HG02798 (cell line): ENCODE results near the gene TBL1X.

Experiments used
- ATAC-seq: cut with Tn5 transposase; IDR thresholded peaks from one replicate; pipeline ENCODE4 v1.9.1; 2021; ENCODE audit warnings: mild to moderate bottlenecking; ENCODE audit not compliant: unreplicated experiment, poor library complexity

Gene TBL1X

DNA sequence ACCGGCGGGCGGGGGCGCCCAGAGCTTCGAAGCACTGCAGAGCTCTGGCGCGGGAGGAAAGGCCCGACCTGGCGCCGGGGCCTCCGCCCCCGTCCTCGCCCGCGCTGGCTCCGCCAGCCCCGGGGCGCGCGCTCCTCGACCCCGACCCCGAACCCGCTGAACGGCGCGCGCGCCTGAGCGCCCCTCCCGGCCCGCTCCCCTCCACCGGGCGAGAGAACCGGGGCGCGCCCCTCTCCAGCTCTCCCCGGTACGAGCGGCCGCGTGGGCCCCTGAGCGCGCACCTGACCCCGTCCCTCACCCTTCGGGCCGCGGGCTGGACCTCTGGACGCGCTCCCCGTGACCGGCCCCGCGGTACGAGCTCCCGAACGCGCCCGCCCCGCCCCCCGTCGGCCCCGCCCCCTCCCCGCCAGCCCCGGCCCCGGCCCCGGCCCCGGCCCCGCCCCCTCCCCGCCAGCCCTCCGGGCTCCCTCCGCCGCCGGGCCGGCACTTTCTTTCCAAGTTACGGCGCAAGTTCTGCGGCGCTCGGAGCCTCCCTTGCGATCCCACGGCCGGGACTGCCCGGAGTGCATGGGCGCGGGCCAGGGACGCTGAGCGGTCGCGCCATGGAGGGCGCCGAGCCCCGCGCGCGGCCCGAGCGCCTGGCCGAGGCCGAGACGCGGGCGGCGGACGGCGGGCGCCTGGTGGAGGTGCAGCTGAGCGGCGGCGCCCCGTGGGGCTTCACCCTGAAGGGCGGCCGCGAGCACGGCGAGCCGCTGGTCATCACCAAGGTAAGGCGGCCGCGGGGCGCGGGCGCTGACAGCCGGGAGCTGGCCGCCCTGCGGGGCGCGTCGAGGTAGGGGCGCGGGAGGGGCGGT is 321.3 kb downstream of the TBL1X start, which contains the start of gene SHROOM2:
Gene SHROOM2 (plus strand): TSS at position 486 of the 854 bp plus-strand sequence. CDS start 117 bp downstream, at position 603.
- ATAC-seq: no peak

DNA sequence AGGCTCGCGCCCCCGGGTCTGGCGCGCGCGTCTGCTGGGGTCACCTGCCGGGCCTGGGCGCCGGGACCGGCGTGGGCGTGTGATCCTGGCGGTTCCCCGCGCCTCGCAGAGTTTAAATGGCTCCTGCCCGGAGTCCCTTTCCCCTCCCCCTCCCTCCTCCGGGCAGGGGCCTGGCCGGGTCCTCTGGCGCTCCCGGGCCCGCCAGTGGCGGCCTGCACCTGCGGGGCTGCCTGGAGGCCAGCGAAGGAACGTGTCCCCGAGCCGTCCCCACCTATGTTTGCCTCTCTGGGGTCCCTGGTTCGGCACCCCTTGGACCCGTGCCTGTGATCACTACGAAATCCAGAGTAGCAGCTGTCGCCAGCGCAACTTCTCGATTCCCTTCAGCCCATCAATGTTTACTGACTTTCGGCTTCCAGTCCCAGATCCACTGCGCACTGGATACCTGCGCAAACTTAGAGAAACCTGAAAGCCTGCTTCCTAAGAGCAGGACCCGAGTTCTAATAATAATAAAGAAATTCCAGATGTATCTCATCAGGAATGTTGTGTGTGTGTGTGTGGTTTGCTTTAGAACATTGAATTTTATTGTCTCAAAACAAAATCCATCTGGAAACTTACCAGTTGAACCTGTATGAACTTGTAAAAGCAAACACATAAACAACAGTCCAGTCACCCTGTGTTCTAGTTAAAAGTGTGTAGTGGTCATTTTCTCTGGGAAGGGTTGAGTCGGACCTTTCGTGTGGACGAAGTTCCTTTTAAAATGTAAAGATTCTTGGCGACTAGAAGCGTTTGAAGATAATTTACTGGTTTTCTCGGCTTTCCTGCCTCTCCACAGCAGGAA is 322.2 kb downstream of the TBL1X start:
- no peak for ATAC-seq

DNA sequence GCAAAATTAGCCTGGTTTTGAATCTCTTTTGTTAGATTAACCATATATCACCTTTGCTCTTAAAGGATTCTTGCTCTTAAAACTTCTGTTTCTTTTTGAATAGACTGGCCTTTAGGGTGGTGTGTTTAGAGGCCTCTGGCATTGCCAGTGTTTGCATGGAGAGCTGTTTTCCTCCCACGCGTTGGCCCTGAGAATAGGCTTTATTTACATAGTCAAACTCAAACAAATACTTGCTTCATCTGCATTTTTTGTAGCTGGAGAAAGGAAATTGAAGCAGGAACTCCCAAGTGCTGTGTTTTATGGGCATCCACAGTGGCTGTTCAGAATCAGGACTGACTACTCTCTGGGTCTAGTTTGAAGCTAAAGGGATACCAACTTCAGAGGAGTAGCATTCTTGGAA is 324.1 kb downstream of the TBL1X start:
- no peak for ATAC-seq

DNA sequence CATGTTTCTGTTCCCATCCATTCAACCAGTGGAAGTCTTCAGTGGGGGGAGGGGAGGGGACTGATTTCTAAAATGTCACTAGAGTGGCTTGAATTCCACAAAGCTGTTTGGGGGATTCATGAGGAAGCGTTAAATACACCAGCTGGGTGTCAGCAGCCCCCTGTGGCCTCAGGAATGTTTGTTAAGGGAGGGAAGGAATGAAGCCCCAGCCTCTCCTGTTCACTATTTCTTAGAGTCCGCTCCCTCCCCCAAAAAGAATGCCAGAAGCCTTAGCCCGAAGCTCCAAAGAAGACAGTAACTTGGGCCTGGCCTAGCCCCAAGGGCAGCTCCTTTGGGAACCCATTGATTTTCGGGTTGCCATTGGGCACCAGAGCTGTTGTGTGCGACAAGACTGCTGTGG is 324.7 kb downstream of the TBL1X start:
- no peak for ATAC-seq
